Fibroblast of skin of scalp (primary cell): ENCODE results near the gene EXPH5. TPM values are rescaled to one million over a fixed set of nuclear protein-coding genes. Genes with fewer than 3 reads are reported as not detected.
"Not testable (repeated sequence)": the region's sequence is repeated elsewhere in the genome, so short reads cannot be mapped to it uniquely, and the experiment has no call there.

Experiments
- DNase-seq: peaks from one replicate; pipeline ENCODE4 v3.0.0-alpha.2; 2013
- polyA plus RNA-seq, 2 experiments: library from polyadenylated mRNA; unstranded; fragments of 120-200 nt; gene quantifications; one replicate each; pipeline ENCODE4 v1.2.1, GENCODE V29; 2013; ENCODE audit not compliant: insufficient read length in 2 of 2

Gene EXPH5
- 0.06 TPM for polyA plus RNA-seq (2013, experiment 1 of 2; ENCODE audit: insufficient read length)
- 0.07 TPM for polyA plus RNA-seq (2013, experiment 2 of 2; ENCODE audit: insufficient read length)

GRCh38 chr11:108593214-108593922 is at the start of gene EXPH5:
Gene EXPH5 (minus strand): TSS chr11:108593768. CDS start chr11:108593536, 232 bp downstream.
- DNase-seq = peak; percentile 58

DNA sequence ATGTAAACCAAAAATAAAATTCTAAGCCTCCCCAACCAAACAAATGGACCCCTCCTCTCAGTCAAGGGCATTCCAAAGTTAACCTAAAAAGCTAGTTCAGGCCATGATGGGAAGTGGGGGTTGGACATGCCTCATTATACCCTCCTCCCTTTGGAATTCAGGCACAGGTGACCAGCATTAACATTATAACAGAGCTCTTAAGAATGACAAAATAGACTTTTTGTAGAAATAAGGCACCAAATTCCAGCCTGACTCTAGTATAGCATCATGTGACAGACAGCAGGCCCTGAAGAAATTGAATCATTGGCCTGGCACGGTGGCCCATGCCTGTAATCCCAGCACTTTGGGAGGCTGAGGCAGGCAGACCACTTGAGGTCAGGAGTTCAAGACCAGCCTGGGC is 48.2 kb upstream of the EXPH5 start:
- DNase-seq = not testable (repeated sequence)

DNA sequence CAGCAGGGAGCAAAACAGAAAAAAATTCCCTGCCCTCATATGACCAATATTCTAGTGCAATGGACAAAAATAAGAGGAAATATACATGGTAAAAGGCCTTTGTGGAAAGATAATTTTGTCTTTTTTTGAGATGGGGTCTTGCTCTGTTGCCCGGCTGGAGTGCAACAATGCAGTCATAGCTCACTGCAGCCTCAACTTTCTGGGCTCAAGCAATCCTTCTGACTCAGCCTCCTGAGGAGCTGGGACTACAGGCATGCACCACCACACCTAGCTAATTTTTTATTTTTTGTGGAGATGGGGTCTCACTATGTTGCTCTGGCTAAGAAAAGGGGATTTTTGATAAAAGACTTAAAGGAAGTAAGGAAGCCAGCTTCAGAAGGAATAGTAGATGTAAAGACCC is 45.6 kb upstream of the EXPH5 start:
- DNase-seq = no peak

DNA sequence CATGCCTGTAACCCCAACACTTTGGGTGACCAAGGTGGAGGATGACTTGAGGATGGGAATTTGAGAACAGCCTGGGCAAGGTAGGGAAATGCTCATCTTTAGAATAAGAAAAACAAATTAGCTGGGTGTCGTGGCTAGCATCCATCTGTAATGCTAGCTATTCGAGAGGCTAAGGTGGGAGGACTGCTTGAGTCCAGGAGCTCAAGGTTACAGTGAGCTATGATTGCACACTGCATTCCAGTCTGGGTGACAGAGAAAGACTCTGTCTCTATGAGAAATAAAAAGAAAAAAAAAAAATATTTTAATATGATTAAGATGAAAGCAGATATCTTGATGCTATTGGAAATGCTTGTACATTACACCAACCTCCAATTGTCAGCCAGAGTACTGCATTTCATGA is 42.7 kb upstream of the EXPH5 start:
- DNase-seq = no peak

GRCh38 chr11:108635106-108635505 is 41.5 kb upstream of the EXPH5 start:
- DNase-seq = no peak

- no peak for DNase-seq
Observed at GRCh38 chr11:108632041-108632704, 38.6 kb upstream of the EXPH5 start.

- DNase-seq = no peak
Observed at GRCh38 chr11:108629274-108629673, 35.7 kb upstream of the EXPH5 start.

- no peak for DNase-seq
Observed at GRCh38 chr11:108628812-108629211, 35.2 kb upstream of the EXPH5 start.

DNA sequence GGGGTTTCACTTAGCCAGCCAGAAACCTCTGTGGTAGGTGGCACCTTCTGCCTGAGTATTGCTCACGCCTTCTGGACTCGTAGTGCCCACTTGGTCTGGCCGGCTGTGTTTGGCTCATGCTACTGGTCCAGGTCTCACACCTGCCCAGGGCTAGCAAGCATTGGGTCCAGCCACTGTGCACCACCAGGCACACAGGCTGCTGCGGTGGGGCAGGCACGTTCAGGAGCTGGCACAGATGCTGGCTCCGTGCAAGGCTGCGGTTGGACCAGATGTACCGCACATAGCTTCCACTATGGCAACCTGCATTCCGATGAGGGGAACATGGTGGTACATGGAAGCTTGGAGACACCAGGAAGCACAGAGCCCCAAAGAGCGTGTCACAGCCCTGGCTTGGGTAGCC is 34.8 kb upstream of the EXPH5 start:
- DNase-seq = no peak

DNA sequence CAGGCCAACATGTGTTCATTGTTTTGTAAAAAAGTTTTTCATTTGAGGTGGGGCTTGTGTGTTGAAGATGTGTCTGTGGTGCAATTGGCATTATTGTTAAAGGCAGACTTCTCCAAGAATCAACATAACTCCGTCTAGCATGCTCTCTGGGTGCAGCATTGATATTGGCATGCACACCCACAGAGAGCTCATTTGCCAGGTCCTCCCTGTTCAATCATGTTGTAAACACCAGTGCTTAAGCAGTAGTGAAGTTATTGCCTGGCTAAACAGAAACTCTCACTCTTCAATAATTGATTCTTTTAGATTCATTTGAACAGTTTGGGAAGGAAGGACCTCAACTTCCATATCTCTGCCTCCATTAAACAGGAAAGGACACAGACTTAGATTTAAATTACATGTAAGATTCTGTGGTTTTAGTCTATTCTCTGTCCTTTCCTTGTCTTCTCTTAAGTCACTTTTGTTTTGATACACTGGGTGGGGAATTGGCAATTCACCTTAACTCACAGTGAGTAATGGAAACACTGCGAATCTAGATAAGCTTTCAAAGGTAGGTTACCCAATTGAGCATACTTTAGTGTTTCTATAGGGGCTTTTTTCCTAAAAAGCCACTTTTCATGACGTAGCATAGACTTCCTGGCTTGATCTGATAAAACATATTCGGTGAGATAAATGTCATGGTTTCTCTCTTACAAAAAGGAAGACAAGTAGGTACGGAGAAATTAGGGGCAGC is 30.8 kb upstream of the EXPH5 start:
- DNase-seq = no peak

GRCh38 chr11:108622341-108622740 is 28.8 kb upstream of the EXPH5 start:
- DNase-seq = no peak

GRCh38 chr11:108620958-108621772 is 27.6 kb upstream of the EXPH5 start:
- DNase-seq = no peak

DNA sequence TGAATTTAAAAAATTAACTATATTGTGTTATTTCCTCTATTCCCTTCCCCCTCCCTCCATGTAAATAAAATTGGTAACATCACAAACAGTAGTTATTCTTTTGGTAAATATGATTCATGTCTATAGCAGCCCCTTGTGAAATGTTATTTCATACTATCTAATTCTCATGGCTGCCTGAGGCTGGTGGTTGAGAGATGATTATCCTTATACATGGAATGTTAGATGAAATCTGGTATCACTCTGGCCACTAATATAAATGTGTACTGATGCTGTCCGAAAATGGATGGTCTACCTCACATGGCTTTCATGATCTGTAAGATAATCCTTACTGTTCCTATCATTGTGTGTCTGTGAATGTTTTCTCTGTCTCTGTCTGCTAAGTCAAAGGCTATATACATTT is 25.0 kb upstream of the EXPH5 start:
- DNase-seq = no peak

DNA sequence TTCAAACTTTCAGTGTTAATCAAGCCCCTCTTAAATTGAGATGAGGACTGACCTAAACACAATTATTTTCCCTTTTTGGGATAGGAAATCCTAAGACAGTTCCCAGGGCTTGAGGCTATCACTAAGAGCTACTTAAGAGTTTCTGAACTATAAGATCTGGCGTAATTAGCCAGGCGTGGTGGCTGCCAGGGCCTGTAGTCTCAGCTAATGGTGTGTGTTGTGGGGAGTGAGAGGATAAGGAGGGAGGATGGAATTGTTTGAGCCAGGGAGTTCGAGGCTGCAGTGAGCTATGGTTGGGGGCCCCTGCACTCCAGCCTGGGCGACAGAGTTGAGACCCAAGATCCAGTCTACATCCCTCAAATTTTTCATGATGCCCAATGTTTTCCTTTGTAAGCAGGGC is 23.5 kb upstream of the EXPH5 start:
- no peak for DNase-seq

DNA sequence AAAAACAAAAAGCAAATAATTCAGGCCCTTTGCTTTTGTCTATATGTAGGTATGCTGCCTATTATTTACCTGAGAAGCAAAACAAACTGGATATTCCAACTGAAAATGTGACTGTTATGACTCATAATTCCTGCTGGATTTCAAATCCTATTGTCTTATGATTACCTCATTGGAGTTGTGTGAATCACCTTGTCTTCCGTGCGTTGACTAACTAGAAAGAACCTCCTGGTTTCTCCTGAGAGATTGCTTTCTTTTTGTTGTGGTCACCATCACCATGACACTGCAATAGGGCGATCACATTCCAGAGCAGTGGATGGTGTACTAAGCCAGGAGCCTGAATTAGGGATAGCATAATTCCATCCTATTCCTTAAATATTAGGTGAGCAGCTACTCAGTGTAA is 23.0 kb upstream of the EXPH5 start:
- peak; percentile 51 for DNase-seq

- no peak for DNase-seq
Observed at GRCh38 chr11:108614086-108614485, 20.5 kb upstream of the EXPH5 start.

- DNase-seq = peak; percentile 47
Observed at GRCh38 chr11:108609682-108610081, 16.1 kb upstream of the EXPH5 start.

DNA sequence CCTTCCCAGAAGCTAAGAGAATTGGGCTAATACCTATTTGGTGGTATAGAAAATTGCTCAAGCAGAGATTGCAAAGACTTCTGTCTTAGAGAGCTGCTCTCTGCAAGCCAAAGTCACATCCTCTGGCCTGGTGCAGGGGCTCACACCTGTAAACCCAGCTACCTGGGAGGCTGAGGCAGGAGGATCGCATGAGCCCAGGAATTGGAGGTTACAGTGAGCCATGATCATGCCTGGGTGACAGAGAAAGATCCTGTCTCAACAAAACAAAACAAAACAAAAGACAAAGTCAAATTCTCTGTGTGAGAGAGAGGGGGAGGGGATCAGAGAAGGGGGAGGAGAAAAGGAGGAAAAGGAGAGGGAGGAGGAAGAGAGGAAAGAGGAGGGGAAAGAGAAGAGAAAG is 15.0 kb upstream of the EXPH5 start:
- no peak for DNase-seq

- no peak for DNase-seq
Observed at GRCh38 chr11:108606495-108607160, 13.1 kb upstream of the EXPH5 start.

DNA sequence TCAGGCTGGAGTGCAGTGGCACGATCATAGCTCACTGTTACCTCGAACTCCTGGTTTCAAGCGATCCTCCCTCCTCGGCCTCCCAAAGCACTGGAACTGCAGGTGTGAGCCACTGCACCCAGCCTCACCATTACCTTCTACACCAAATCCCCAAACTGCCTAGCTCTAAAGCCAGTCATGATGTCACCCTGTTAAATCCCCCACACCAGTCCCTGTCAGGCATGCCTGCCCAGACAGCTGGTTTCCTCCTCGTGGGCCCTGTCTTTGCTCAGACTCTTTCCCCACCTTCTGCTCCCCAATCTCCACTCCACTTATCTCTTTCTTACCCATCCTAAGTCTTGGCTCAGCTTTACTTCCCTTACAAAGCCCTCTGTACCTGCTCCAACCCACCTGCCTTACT is 12.5 kb upstream of the EXPH5 start:
- no peak for DNase-seq

- DNase-seq = not testable (repeated sequence)
Observed at GRCh38 chr11:108602818-108603217, 9.2 kb upstream of the EXPH5 start.

DNA sequence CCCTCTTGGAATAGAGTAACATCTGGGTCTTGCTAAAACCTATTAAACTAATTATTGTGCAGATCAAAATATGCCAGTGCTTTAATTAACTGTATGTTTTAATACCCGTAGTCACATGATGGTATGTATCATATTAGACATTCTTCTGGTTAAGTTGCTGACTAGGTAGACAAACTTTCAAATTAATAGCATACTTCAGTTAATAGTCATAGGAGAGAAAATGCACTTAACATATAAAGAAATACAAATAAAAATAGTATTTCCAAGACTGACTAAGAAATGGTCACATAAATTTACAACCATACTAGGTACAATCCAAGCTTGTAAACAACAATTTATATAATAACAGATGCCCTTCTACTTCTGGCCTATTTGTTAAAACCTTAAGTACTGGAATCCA is 7.6 kb upstream of the EXPH5 start:
- peak; percentile 25 for DNase-seq
